ENCODE measurements around the gene PMF1.

- TF ChIP-seq, protein P1, sequence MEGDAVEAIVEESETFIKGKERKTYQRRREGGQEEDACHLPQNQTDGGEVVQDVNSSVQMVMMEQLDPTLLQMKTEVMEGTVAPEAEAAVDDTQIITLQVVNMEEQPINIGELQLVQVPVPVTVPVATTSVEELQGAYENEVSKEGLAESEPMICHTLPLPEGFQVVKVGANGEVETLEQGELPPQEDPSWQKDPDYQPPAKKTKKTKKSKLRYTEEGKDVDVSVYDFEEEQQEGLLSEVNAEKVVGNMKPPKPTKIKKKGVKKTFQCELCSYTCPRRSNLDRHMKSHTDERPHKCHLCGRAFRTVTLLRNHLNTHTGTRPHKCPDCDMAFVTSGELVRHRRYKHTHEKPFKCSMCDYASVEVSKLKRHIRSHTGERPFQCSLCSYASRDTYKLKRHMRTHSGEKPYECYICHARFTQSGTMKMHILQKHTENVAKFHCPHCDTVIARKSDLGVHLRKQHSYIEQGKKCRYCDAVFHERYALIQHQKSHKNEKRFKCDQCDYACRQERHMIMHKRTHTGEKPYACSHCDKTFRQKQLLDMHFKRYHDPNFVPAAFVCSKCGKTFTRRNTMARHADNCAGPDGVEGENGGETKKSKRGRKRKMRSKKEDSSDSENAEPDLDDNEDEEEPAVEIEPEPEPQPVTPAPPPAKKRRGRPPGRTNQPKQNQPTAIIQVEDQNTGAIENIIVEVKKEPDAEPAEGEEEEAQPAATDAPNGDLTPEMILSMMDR (conservative IDR thresholded peaks at IDR 0.05; ENCODE audit: low read depth, low read length), result no peak
- no peak for TF ChIP-seq EZH2 (IDR thresholded peaks at IDR 0.05; ENCODE audit: borderline replicate concordance, low read depth, low read length, poor library complexity, severe bottlenecking)
Observed at GRCh38 chr1:156266051-156266450, 53.2 kb downstream of the PMF1 start.

Data from A673 (cell line).